Ovary (tissue), 9 donors: ENCODE results near the gene ACSL3. TPM values are rescaled to one million over a fixed set of nuclear protein-coding genes. Genes with fewer than 3 reads are reported as not detected.
"Not testable (repeated sequence)": the region's sequence is repeated elsewhere in the genome, so short reads cannot be mapped to it uniquely, and the experiment has no call there.

ENCODE experiments used
- DNase-seq, 5 donors: peaks; one replicate each; pipeline ENCODE4 v3.0.0-alpha.2; 2019 to 2020
- H3K27ac ChIP-seq, 2 donors: fragments of 200-600 bp; one replicate each; pipeline versions ENCODE4 v1.5.1 to v1.8.0; 2019 to 2022
- H3K27me3 ChIP-seq: fragments of 200-600 bp; one replicate; pipeline ENCODE4 v1.8.0; 2022
- H3K36me3 ChIP-seq: fragments of 200-600 bp; sonication (generic); one replicate; pipeline ENCODE4 v1.5.1; 2019
- H3K4me1 ChIP-seq: one replicate; pipeline ENCODE4 v1.8.1; 2013; ENCODE audit warnings: mild to moderate bottlenecking, moderate library complexity; ENCODE audit not compliant: insufficient read depth
- H3K4me3 ChIP-seq: fragments of 200-600 bp; sonication (generic); one replicate; pipeline ENCODE4 v1.5.1; 2017
- H3K9me3 ChIP-seq, 2 donors: fragments of 200-600 bp in 1 of 2; sonication (generic) in 1 of 2; one replicate each; pipeline versions ENCODE4 v1.5.1 to v1.8.1; 2013 to 2019; ENCODE audit warnings: mild to moderate bottlenecking in 1 of 2, moderate library complexity in 1 of 2
- CTCF ChIP-seq, 3 donors: fragments of 450-650 bp in 2 of 3; fragments of 200-600 bp in 1 of 3; IDR thresholded peaks; one replicate each; pipeline versions ENCODE4 v1.5.1 to v1.8.0; 2016 to 2022; ENCODE audit warnings: antibody characterized with exemption in 3 of 3, mild to moderate bottlenecking in 1 of 3
- EP300 ChIP-seq: sonication (generic); formaldehyde crosslinking; IDR thresholded peaks from one replicate; pipeline ENCODE4 v1.6.1; 2017; ENCODE audit warnings: antibody characterized with exemption
- POLR2A ChIP-seq: fragments of 450-650 bp; IDR thresholded peaks from one replicate; pipeline ENCODE4 v1.6.1; 2017; ENCODE audit warnings: antibody characterized with exemption, mild to moderate bottlenecking, moderate library complexity
- whole genome bisulfite sequencing, 3 donors: extraction: QIAGEN DNeasy Blood & Tissue Kit in 1 of 3; methylation state at CpG; one replicate each; pipeline versions ENCODE4 v1.1.5 to v1.1.7; 2013 to 2017; 5-methylcytosine and 5-hydroxymethylcytosine counted together
- intact Hi-C, 4 donors: fragments of 100-400 bp; cut with DNase I; formaldehyde crosslinking; loops; one replicate each; pipeline versions ENCODE4 v1.11.0 to v1.15.1; 2022 to 2023
- polyA plus RNA-seq, 2 donors: library from polyadenylated mRNA; stranded (reverse); fragments of 200-250 nt in 1 of 2; fragments of 350-450 nt in 1 of 2; fragmentation: Illumina TruSeq in 1 of 2; extraction: RNeasy Lipid Tissue Mini Kit (QIAGEN cat#74804) in 1 of 2; gene quantifications; one replicate each; pipeline ENCODE4 v1.2.3, GENCODE V29; 2013 to 2014
- total RNA-seq, 7 donors: library from RNA; depleted of rRNA in 2 of 7; stranded (reverse); fragments of >200 nt in 2 of 7; fragmentation: NEBNext Ultra II Directional in 3 of 7; extraction: Animal tissue kit (Norgen Biotek cat#: 25700) in 3 of 7; gene quantifications; one replicate each; pipeline versions ENCODE4 v1.1.0 to v1.2.4, GENCODE V29; 2016 to 2023
- donor health status: DM: no; HTN: no; CAD: no; lungs with moderate emphysema.
- donor health status: DM: no; HTN: no; CAD: no.
- donor health status: Bipolar disorder and iron deficiency.
- donor health status: DM: yes; HTN: yes; CAD: no.
- donor health status: DM: no; HTN: no; CAD: no.
- donor health status: DM: yes; HTN: yes; CAD: no.

The ACSL3 gene
- total and polyA plus RNA-seq, 9 donors, result 14.0 to 85.1 (median 46.0) TPM

GRCh38 chr2:222982909-222983265 is 122.1 kb downstream of the ACSL3 start:
- Histone ChIP-seq H3K36me3 (no peaks in the 10 kb centered on the region), H3K27me3 (no peaks in the 10 kb centered on the region), H3K4me3 (no peak overlapping the region), H3K4me1 (no peaks in the 10 kb centered on the region), H3K9me3 (no peaks in the 10 kb centered on the region), H3K27ac (no peak overlapping the region)
- no peak for TF ChIP-seq POLR2A
- TF ChIP-seq CTCF (IDR thresholded peaks at IDR 0.05), result no peak
- no peak for TF ChIP-seq EP300
- WGBS, 3 donors, result 89 to 95% (median 90%) methylated on average over 3 of the region's 3 CpGs
- intact Hi-C loops, result loop anchor here in 1 of 4 donors (5.0 kb wide), 1 partner anchor 809 kb away; no protein-coding TSS in a partner anchor
- DNase-seq, result no peak

GRCh38 chr2:222984908-222985307 is 124.1 kb downstream of the ACSL3 start:
- Histone ChIP-seq H3K27me3 (no peaks in the 10 kb centered on the region), H3K9me3 (no peaks in the 10 kb centered on the region), H3K4me1 (no peaks in the 10 kb centered on the region), H3K4me3 (no peak overlapping the region), H3K36me3 (no peaks in the 10 kb centered on the region), H3K27ac (no peak overlapping the region)
- TF ChIP-seq CTCF (IDR thresholded peaks at IDR 0.05), result no peak
- TF ChIP-seq EP300, result no peak
- no peak for TF ChIP-seq POLR2A
- DNase-seq, result no peak
- 65 to 86% (median 84%) methylated on average over 2 of the region's 2 CpGs for WGBS, 3 donors
- intact Hi-C loops, result loop anchor here in 1 of 4 donors (5.0 kb wide), 1 partner anchor 807 kb away; no protein-coding TSS in a partner anchor

- Histone ChIP-seq H3K4me3 (no peak overlapping the region), H3K27me3 (no peaks in the 10 kb centered on the region), H3K36me3 (no peaks in the 10 kb centered on the region), H3K27ac (no peak overlapping the region), H3K9me3 (no peaks in the 10 kb centered on the region), H3K4me1 (peaks cover 3% of the 10 kb centered on the region)
- TF ChIP-seq EP300, result no peak
- TF ChIP-seq CTCF (IDR thresholded peaks at IDR 0.05), result no peak
- no peak for TF ChIP-seq POLR2A
- DNase-seq, result no peak
- intact Hi-C loops, result no loop called here
Measured at GRCh38 chr2:222989431-222989830, 128.6 kb downstream of the ACSL3 start.

- intact Hi-C loops, H3K27me3 ChIP-seq, H3K4me3 ChIP-seq, H3K4me1 ChIP-seq, DNase-seq, H3K36me3 ChIP-seq, H3K27ac ChIP-seq, H3K9me3 ChIP-seq: not testable (repeated sequence)
- 86 to 88% (median 87%) methylated on average over 4 of the region's 4 CpGs for WGBS, 3 donors
Measured at GRCh38 chr2:222990206-222990605, 129.4 kb downstream of the ACSL3 start.

GRCh38 chr2:222992137-222992536 is 131.3 kb downstream of the ACSL3 start:
- TF ChIP-seq CTCF (IDR thresholded peaks at IDR 0.05) (no peak), POLR2A (no peak), EP300 (no peak)
- Histone ChIP-seq H3K36me3 (no peaks in the 10 kb centered on the region), H3K9me3 (no peaks in the 10 kb centered on the region), H3K27me3 (no peaks in the 10 kb centered on the region), H3K4me1 (peaks cover 3% of the 10 kb centered on the region), H3K4me3 (no peak overlapping the region), H3K27ac (no peak overlapping the region)
- 22 to 47% (median 36%) methylated on average over 2 of the region's 2 CpGs for WGBS, 3 donors
- no peak for DNase-seq
- intact Hi-C loops, result no loop called here

Other genes with a start within 250 kb of the ACSL3 start
- gene FARSB, start 204.9 kb upstream of the ACSL3 start, total RNA-seq, result 10 to 100 TPM; 10.3 to 32.0 (median 21.0) TPM
- gene FARSB, start 204.9 kb upstream of the ACSL3 start, polyA plus RNA-seq, result 10 to 100 TPM; 12.4 to 31.1 TPM
- gene MOGAT1, start 189.4 kb upstream of the ACSL3 start, total RNA-seq, result not detected
- not detected for gene MOGAT1, start 189.4 kb upstream of the ACSL3 start, polyA plus RNA-seq
- gene KCNE4, start 191.2 kb downstream of the ACSL3 start, total RNA-seq, result 10 to 100 TPM in 2 of 7 donors, 1 to 10 TPM in 5; 3.0 to 13.4 (median 8.0) TPM
- 10 to 100 TPM in 1 of 2 donors, 1 to 10 TPM in 1; 7.5 to 11.3 TPM for gene KCNE4, start 191.2 kb downstream of the ACSL3 start, polyA plus RNA-seq